ENCODE data around the gene ADGRF1. TPM values are rescaled to one million over a fixed set of nuclear protein-coding genes. Genes with fewer than 3 reads are reported as not detected.

ADGRF1 gene
- total and polyA plus RNA-seq, 2 donors (not counting 3 experiments of a cell fraction or from before 2014, with no cell fraction given), result not detected

GRCh38 chr6:47079638-47080037, 37.5 kb upstream of the ADGRF1 start:
- no peaks in the 10 kb centered on the region for H3K36me3 ChIP-seq (ENCODE audit: control insufficient read depth in 2 of 2, extremely low read depth in 1 of 2, insufficient read depth in 2 of 2, low read length in 2 of 2)
- FAIRE-seq, result no peak
- no peak overlapping the region for H3K4me3 ChIP-seq (replicated peaks in 1 of 3; ENCODE audit: insufficient read depth in 1 of 3, low read depth in 1 of 3, low read length in 3 of 3)
- no peaks in the 10 kb centered on the region for H3K79me2 ChIP-seq (ENCODE audit: control insufficient read depth, insufficient read depth, low read length)
- peaks cover 10 to 17% of the 10 kb centered on the region in 2 experiments for H3K27me3 ChIP-seq (ENCODE audit: control insufficient read depth in 2 of 2, insufficient read depth in 2 of 2, low read length in 2 of 2)
- dilution Hi-C loops (cut with MboI; ENCODE audit: extremely low pct_ligation_motif_present, low sequenced_read_pairs) (loop anchor here (25.0 kb wide), 1 partner anchor 158 kb away; no protein-coding TSS in a partner anchor), intact Hi-C loops (cut with micrococcal nuclease) (loop anchor here (1.0 kb wide), 1 partner anchor 231 kb away; no protein-coding TSS in a partner anchor)
- DNase-seq (ENCODE audit: low read depth, low spot score), result peak; percentile 25
- H3K9ac ChIP-seq (replicated peaks; ENCODE audit: extremely low read depth, insufficient read depth, low read length), result no peak overlapping the region
- POLR2A ChIA-PET, result no interaction called here
- no peak overlapping the region for H3K4me2 ChIP-seq (ENCODE audit: insufficient read depth, low read length)
- H3K9me1 ChIP-seq (replicated peaks; ENCODE audit: control insufficient read depth, extremely low read depth, insufficient read depth, low read length), result no peaks in the 10 kb centered on the region
- no peak overlapping the region for H3K27ac ChIP-seq (ENCODE audit: insufficient read depth, low read depth, low read length)
- H4K20me1 ChIP-seq (replicated peaks; ENCODE audit: control insufficient read depth, extremely low read depth, insufficient read depth, low read length), result no peaks in the 10 kb centered on the region
- TF ChIP-seq CTCF (IDR thresholded peaks at IDR 0.05; ENCODE audit: extremely low read depth in 1 of 2, insufficient read depth in 1 of 2, low read depth in 1 of 2, low read length in 2 of 2), result peak; percentile 10
- TF ChIP-seq POLR2A (IDR thresholded peaks at IDR 0.05; ENCODE audit: low read depth, low read length), result no peak
- H2AFZ ChIP-seq (ENCODE audit: low read depth, low read length), result no peak overlapping the region
- peaks cover 3% of the 10 kb centered on the region for H3K4me1 ChIP-seq (ENCODE audit: control insufficient read depth, extremely low read depth, insufficient read depth, low read length)
- BruUV-seq (replicated peaks), result no TSS peak
- CTCF ChIA-PET, result interaction anchor here (1.9 kb wide), 1 partner anchor 231 kb away, joined by 9 read pairs; no protein-coding TSS in a partner anchor
- H3K9me3 ChIP-seq (replicated peaks; ENCODE audit: control insufficient read depth, insufficient read depth, low read length), result no peaks in the 10 kb centered on the region

- ChIA-PET CTCF (interaction anchor here (1.9 kb wide), 1 partner anchor 232 kb away, joined by 9 read pairs; no protein-coding TSS in a partner anchor), POLR2A (no interaction called here)
- Histone ChIP-seq H3K27ac (ENCODE audit: insufficient read depth, low read depth, low read length) (no peak overlapping the region), H3K9me1 (replicated peaks; ENCODE audit: control insufficient read depth, extremely low read depth, insufficient read depth, low read length) (no peaks in the 10 kb centered on the region), H3K4me3 (replicated peaks in 1 of 3; ENCODE audit: insufficient read depth in 1 of 3, low read depth in 1 of 3, low read length in 3 of 3) (no peak overlapping the region), H4K20me1 (replicated peaks; ENCODE audit: control insufficient read depth, extremely low read depth, insufficient read depth, low read length) (no peaks in the 10 kb centered on the region), H3K4me1 (ENCODE audit: control insufficient read depth, extremely low read depth, insufficient read depth, low read length) (peaks cover 3% of the 10 kb centered on the region), H3K79me2 (ENCODE audit: control insufficient read depth, insufficient read depth, low read length) (no peaks in the 10 kb centered on the region), H3K9ac (replicated peaks; ENCODE audit: extremely low read depth, insufficient read depth, low read length) (no peak overlapping the region), H3K4me2 (ENCODE audit: insufficient read depth, low read length) (no peak overlapping the region), H3K36me3 (ENCODE audit: control insufficient read depth in 2 of 2, extremely low read depth in 1 of 2, insufficient read depth in 2 of 2, low read length in 2 of 2) (no peaks in the 10 kb centered on the region), H3K9me3 (replicated peaks; ENCODE audit: control insufficient read depth, insufficient read depth, low read length) (no peaks in the 10 kb centered on the region), H3K27me3 (ENCODE audit: control insufficient read depth in 2 of 2, insufficient read depth in 2 of 2, low read length in 2 of 2) (peaks cover 10 to 15% of the 10 kb centered on the region in 2 experiments), H2AFZ (ENCODE audit: low read depth, low read length) (no peak overlapping the region)
- BruUV-seq (replicated peaks), result no TSS peak
- intact Hi-C loops (cut with micrococcal nuclease), result loop anchor here (1.0 kb wide), 1 partner anchor 231 kb away; no protein-coding TSS in a partner anchor
- FAIRE-seq (no peak), DNase-seq (ENCODE audit: low read depth, low spot score) (no peak)
- no peak for TF ChIP-seq JUN (IDR thresholded peaks at IDR 0.05; ENCODE audit: borderline replicate concordance, insufficient read depth, insufficient read length, low read depth)
- TF ChIP-seq MYC (IDR thresholded peaks at IDR 0.05; ENCODE audit: low read depth, low read length), result no peak
- no peak for TF ChIP-seq CTCF (IDR thresholded peaks at IDR 0.05; ENCODE audit: extremely low read depth in 1 of 2, insufficient read depth in 1 of 2, low read depth in 1 of 2, low read length in 2 of 2)
- no peak for TF ChIP-seq MAX (IDR thresholded peaks at IDR 0.05; ENCODE audit: insufficient read depth, insufficient read length)
- TF ChIP-seq FOS (IDR thresholded peaks at IDR 0.05; ENCODE audit: borderline replicate concordance, insufficient read depth, low read length), result no peak
- no peak for TF ChIP-seq EZH2 (IDR thresholded peaks at IDR 0.05; ENCODE audit: borderline replicate concordance, low read depth, low read length, severe bottlenecking)
- no peak for TF ChIP-seq POLR2AphosphoS5 (IDR thresholded peaks at IDR 0.05; ENCODE audit: insufficient read depth, low read depth, low read length)
- TF ChIP-seq GATA2 (IDR thresholded peaks at IDR 0.05; ENCODE audit: insufficient read depth, insufficient read length, low read depth, low read length), result no peak
- TF ChIP-seq POLR2A (IDR thresholded peaks at IDR 0.05; ENCODE audit: low read depth, low read length), result no peak
- dilution Hi-C loops (cut with MboI; ENCODE audit: extremely low pct_ligation_motif_present, low sequenced_read_pairs), result loop anchor here (25.0 kb wide), 1 partner anchor 158 kb away; no protein-coding TSS in a partner anchor
These were observed 36.9 kb upstream of the ADGRF1 start for GRCh38 chr6:47078991-47079390.
